Skin epidermis (tissue), 12 donors: ENCODE results near the gene KRT36.

Source experiments
- H3K27ac ChIP-seq, 21 experiments: fragments of 200-600 bp; sonication (generic) in 11 of 21; one replicate each; pipeline ENCODE4 v1.5.0; 2020; ENCODE audit warnings: mild to moderate bottlenecking in 3 of 21, inconsistent platforms in 2 of 21, moderate library complexity in 2 of 21
- H3K4me3 ChIP-seq, 7 experiments: fragments of 200-600 bp; sonication (generic) in 2 of 7; one replicate each; pipeline ENCODE4 v1.5.0; 2020; ENCODE audit warnings: inconsistent platforms in 2 of 7, mild to moderate bottlenecking in 2 of 7, moderate library complexity in 1 of 7

KRT36 gene

DNA sequence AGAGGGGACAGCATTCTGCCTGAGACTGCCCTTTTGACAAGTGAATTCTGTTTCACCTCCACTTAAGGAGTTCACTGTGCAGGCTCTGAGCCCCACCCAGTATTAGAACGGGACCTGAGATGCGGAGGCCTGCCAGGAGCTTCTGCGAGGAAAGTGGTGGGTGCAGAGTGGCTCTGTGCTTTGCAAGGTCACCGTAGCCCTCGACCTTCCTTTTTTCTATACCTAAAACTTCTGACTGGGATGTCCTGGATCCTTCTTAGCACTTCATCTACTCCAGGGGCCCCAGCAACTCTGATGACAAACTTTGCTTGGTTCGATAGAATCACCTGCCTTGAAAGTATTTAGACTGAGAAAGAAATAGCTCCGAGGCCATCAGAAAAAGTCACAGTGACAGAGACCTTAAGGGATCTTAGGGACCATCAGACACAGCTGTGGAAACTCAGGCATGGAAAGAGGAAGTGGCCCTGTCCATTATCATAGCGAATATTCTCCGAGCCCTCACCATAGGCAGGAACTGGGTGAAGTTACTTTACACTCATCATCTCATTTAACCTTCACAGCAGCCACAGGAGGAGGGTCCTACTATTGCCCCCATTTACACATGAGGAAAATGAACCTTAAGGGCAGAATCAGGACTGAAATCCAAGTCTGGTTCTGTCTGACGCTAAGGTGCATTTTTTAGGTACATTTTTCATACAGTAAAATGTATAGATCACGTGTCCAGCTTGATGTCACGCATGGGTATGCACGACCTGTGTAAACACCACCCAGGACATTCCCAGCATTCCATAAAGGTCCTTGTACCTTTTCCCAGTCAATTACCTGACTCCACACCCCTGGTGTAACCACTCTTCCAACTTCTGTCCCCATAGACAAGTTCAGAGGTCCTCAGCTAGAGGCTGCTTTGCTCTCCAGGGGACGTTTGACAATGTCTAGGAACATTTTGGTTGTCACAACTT, 16.4 kb upstream of the KRT36 start:
- H3K27ac ChIP-seq, result no peak overlapping the region
- no peak overlapping the region for H3K4me3 ChIP-seq

DNA sequence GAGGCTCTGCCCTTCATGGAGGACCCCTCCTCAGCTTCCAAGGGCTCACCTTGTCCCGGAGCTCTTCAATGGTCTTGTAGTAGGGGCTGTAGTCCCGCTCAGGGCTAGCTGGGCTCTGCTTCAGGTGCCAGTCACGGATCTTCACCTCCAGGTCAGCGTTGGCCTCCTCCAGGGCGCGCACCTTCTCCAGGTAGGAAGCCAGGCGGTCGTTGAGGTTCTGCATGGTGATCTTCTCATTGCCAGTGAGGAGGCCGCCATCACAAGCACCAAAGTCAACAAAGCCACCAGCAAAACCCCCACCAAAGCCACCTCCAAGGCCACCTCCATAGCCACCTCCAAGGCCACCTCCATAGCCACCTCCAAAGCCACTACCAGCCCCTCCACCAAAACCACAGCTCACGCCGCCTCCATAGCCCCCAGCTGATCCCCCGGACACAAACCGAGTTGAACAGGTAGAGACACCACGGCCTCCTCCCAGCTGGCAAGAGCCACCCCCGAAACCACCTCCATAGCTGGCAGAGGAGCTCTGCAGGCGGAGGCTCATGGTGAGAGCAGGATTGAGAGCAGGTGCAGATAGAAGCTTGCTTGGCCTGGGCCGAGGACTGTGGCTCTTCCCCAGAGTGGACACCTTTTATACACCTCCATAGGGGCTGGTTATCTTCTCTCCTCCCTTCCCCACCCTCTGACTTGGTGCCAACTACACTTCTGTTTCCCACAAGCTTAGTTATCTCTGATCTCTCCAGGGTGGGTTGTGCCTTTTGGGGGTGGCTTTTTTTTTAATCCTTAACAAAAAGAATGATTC, 15.5 kb upstream of the KRT36 start, which contains the start of gene KRT13:
Gene KRT13, minus strand, starts transcription at position 606 of the 802 bp plus-strand sequence. Its CDS starts 62 bp downstream, at position 544.
- Histone ChIP-seq H3K27ac (no peak within 1 kb of the TSS), H3K4me3 (no peak within 1 kb of the TSS)

DNA sequence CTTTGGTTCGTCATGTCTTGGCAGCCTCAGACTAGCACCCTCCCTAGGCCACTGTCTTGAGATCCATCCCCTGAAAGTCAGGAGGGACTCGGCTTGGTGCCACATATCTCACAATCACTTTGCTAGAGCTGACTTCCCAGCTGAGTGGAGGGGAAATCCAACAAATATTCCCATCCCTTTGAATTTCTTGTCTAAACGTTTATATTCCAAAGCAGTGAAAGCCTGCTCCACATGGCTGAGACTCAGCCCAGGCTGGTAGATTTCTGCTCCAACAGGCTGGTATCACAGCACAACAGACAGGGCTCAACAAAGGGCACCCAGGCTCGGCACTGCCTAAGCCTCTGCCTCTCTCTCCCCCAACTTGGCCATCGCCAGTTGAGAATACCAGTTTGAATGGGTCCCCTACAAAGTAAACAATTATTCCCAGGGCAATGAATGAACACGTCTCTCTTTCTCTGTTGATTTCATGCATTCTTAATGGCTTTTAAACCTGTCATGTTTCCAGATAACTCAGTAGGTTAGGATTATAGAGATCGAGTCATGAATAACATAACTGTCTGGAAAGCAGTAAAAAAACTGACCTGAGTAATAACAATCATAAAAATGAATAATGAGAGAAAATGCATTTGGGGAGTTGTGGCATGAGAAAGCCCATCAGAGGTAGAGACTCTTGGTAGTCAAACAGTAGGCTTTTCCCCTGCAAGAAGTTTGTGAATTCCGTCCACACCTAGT, 14.7 kb upstream of the KRT36 start:
- no peak overlapping the region for H3K27ac ChIP-seq
- no peak overlapping the region for H3K4me3 ChIP-seq

DNA sequence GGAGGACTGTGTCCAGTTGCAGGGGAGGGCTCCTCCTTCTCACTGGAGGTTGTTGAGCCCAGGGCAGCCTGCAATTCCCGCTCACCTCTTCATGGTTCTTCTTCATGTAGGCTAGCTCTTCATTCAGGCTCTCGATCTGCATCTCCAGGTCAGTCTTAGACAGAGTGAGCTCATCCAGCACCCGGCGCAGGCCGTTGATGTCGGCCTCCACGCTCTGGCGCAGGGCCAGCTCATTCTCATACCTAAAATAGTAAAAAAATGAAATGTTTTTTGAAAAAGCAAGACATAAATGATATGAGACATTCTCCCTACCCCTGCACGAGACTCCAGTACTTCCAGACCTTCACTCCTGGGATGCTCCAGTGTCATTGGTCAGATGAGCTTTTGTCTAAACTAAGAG, 13.5 kb upstream of the KRT36 start:
- Histone ChIP-seq H3K4me3 (no peak overlapping the region), H3K27ac (no peak overlapping the region)

DNA sequence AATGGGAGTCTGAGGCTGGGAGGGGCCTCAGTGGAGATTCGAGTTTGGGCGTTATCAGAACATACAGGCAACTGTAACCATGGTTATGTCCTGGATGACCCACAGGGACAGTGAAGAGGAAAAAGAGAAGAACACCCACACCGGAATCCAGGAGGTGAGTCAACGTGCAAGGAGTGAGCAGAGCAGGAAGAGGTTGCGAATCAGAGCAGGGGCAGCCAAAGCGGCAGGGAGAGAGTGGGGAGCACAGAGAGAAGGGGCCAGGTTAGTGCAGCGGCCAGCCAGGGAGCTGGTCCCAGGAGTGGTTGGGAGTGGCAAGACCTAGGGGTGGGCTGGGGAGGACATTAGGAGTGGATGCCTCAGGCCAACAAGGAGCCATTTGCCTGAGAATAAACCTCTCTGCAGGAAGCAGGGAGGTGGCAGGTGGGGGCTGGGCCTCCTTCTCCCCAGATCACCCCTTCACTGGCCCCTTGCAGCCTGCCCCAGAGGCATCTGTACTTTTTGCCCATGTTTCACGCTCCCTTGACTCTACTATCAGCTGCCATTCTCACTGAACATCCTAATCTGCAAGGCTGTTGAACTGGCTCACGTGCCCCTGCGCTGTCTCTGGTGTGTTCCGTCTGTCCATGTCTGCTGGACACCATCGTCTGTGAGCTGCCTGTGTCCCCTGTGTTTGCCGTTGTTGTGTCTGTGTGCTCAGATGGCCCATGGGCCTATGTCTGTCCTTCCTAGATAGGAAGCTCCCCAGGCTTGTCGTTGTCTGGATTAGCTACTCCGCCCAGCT, 10.6 kb upstream of the KRT36 start:
- H3K27ac ChIP-seq, result peak overlapping the region in 2 of 21 experiments; percentile 8 to 26

DNA sequence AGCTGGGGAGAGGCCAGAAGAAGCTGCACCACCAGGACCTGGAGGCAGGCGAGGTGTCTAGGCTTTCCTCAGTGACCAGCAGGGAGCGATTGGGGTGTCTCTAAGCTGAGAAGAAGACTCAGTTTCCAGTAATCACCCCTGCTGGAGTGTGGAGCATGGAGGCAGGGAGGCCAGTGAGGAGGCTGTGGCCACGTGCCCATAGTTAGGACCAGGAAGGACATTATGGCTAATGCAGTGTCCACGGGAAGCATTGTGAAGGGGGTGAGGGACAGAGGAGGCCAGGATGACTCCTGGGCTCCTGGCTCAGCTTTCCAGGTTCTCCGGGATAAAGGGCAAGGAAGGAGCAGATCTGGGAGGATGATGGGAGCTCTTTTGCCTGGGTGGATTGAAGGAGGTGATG, 10.0 kb upstream of the KRT36 start:
- Histone ChIP-seq H3K4me3 (no peak overlapping the region), H3K27ac (no peak overlapping the region)

More for the DNA sequence above, 10.6 kb upstream of the KRT36 start:
- H3K4me3 ChIP-seq, result no peak overlapping the region

DNA sequence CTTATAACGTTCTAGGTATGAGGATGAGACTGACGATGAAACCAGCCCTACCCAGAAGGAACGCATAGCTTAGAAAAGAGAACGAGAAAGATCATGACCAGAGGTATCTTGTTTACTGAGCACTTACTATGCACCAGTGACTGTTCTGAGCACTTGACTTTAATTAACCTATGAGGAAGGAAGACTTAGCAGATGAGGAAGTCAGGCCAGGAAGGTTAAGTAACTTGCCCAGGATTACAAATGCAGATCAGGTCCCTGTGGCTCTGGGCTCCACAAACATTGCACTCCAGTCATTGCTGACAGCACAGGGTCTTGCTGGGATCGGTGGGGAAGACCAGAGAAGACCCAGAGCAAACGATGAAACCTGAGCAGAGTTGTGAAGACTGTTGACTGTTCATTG, 8.6 kb upstream of the KRT36 start:
- H3K4me3 ChIP-seq, result no peak overlapping the region
- H3K27ac ChIP-seq, result peak overlapping the region in 4 of 21 experiments; percentile 1 to 70 (median 57)

DNA sequence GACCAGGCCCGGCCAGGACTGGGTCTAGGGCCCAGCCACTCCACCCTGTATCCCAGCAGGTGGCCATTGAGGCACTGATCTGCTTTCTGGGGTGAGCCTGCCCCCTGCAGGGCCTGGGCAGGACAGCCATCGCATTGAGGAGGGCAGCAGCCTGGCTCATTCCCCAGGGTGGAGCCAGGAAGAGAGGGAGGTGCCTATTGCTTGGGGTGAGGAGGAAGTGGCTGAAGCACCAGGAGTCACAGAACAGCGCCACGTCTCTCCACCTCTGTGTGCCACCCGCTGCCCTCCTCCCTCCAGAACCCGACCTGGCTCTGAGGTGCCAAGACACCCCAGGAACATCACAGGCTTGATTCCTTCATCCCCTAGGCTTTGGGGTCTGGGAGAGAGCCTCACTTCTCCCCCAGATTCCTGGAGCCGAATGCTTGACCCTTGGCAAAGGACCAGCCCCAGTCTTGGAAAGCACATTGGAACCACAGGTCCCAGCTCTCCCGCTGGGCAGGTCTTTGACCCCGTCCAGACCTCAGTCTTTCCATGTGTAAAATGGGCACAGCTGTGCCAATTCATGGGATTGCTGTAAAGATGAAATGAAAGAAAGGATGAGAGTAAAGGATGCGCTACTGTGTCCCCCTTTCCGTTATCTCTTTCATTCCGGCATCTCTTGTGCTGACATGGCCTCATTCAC, 7.2 kb upstream of the KRT36 start:
- no peak overlapping the region for H3K4me3 ChIP-seq
- H3K27ac ChIP-seq, result peak overlapping the region in 3 of 21 experiments; percentile 10 to 70 (median 35)

DNA sequence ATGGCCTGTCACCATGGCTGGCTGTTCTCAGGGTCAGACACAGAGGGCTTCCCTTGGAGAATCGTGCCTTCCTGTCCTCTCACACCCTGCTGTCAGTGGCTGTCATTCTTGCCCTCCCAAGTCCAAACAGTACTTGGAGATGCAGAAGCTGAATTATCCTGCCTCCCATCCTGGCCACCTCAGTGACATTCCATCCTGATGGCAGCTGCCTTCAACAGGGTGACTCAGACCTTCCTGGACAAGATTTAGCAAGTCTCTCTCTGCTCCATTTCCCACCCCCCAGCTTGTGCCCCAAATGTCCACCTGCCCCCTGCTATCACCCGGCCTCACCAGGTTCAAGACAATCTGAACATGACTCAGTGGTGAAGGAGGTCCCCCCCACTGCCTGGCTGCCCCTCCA, 4.8 kb upstream of the KRT36 start:
- Histone ChIP-seq H3K27ac (no peak overlapping the region), H3K4me3 (no peak overlapping the region)

DNA sequence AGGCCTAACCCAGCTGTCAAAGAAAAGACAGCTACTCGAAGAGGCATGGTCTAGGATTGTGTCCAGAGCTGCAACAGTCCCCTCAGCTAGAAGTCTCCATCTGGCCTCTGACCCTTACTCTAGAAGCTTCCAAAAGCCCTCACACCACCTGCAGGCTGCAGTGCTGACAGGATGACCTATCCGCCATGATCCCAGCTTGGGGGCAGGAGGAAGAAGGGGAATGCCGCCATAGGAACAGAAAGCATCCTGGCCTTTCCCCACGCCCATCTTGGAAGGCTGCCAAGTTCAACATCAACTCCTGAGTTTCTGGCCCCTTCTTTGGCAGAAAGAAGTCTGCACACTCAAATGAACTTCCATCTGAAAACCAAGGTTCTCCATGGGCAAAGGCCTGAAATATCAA, 3.1 kb upstream of the KRT36 start:
- Histone ChIP-seq H3K27ac (peak overlapping the region in 3 of 21 experiments; percentile 24 to 43 (median 26)), H3K4me3 (no peak overlapping the region)

DNA sequence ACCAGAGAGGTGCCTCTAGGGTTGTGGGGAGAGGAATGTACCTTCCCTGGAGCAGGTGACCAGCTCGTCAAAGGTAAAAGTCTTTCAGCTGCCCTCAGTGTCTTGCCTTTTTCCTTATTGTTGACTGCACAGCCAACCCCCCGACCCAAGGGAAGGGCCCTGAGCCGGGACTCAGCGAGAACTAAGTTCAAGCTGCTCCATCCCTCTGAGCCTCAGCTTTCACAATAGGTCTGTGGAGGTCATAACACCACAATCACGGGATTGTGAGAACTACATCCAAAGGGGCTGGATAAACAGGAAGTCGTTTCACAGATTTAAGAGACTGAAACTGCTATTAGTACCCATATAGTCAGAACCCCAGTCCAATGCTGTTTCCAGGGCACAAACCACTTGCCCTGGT, 2.6 kb upstream of the KRT36 start:
- no peak overlapping the region for H3K4me3 ChIP-seq
- peak overlapping the region in 1 of 21 experiments; percentile 43 for H3K27ac ChIP-seq

DNA sequence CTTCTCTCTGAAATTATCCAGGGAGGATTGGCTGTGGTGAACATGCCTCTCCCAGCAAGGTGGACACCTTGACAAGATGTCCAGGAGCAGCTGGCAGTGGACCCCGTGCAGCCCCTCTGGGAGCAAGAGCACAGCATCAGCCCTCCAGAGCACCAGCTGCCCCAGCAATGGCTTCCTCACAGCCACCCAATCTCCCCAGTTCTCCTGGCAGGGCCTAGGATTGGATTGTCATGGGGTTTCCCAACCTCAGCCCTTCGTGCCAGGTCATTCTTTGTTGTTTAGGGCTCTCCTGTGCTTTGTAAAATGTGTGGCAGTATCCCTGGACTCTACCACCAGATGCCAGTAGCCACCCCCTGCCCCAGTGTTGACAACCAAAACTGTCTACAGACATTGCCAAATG, 1.8 kb upstream of the KRT36 start:
- Histone ChIP-seq H3K27ac (no peak overlapping the region), H3K4me3 (no peak overlapping the region)

DNA sequence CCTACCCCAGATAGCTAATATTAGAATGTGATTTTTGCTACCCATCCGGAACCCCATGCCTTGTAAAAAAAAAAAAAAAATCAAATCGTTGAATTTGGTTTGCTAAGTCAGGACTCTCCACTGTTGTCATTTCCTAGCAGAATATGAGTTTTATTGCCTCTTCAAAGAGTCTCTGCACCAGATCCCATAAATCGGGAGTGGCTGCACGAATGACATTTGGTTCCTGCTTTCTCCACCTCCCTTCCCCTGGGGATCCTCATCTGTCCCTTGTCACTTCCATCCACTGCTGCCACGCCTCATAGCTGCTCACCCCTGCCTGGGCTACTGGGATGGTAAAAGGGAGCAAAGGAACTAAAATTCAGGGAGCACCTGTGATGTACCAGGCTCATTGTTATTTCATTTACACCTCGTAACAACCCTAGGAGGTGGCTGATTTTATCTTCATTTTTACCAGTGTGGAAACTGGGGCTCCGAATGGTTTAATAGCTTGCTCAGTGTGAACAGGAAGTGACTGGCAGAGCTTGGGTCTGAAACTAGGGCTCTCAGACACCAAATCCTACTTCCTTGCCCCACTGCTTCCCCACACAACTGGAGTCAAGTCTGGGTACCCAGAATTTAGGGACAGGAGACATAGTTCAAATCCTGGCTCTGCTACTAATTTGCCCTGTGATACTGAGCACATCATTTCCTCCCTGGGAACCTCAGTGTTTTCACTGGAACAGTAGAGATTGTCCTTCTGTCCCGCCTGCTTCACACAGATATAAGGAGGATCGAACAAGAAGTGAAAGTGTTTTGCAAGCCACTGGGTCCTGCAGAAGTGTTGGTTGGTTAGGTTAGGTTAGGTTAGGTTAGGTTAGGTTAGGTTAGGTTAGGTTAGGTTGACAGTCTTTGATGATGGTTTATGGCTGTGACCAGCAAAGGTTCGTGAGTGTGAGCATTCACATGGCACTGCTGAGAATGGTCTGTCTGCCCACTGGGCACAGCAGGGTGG, 585 bp upstream of the KRT36 start:
- H3K4me3 ChIP-seq, result no peak overlapping the region
- no peak overlapping the region for H3K27ac ChIP-seq

DNA sequence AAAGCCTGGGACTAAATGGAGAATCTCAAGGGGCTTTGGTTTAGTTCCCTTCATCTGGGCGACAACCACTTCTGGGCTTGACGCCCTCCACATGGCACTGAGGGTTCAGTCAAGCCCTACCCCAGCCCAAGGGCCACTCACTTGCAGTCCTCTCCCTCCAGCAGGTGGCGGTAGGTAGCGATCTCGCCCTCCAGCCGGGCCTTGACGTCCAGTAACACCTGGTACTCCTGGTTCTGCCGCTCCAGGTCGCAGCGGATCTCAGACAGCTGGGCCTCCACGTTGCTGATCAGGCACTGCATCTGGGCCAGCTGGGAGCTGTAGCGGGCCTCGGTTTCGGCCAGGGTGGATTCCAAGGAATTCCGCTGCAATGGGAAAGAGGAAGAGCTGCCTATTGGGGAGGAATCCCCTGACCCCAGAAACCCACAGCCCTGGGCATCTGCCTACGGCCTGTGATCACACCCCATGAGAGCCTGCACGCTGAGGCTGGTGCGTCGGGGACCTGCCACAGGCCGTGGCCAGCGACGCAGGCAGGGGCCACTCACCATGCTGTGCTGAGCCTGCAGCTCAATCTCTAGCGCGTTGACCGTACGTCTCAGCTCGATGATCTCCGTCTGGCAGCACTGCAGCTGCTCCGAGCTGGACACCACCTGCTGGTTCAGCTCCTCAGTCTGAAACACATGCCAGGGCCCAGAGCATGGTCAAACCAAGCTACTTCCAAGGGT, 2.7 kb downstream of the KRT36 start:
- Histone ChIP-seq H3K27ac (no peak overlapping the region), H3K4me3 (no peak overlapping the region)

DNA sequence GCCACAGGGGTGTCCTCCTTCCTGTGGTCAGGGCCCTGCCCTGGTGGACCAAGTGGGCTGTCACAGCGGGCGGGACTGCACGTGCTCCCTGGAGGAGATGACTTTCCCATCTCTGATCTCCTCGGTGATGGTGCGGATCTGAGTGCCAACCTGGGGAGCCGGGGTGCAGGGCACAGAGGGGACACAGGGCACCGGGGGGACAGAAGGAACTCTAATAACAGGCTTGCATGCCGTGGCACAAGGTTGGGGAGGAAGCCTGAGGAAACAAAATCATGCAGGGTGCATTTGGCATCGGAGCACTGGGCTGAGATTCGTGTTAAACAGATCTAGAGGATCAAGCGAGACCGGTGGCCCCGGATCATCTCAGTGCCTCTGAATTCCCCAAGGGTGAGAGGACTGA, 3.4 kb downstream of the KRT36 start:
- H3K4me3 ChIP-seq, result no peak overlapping the region

DNA sequence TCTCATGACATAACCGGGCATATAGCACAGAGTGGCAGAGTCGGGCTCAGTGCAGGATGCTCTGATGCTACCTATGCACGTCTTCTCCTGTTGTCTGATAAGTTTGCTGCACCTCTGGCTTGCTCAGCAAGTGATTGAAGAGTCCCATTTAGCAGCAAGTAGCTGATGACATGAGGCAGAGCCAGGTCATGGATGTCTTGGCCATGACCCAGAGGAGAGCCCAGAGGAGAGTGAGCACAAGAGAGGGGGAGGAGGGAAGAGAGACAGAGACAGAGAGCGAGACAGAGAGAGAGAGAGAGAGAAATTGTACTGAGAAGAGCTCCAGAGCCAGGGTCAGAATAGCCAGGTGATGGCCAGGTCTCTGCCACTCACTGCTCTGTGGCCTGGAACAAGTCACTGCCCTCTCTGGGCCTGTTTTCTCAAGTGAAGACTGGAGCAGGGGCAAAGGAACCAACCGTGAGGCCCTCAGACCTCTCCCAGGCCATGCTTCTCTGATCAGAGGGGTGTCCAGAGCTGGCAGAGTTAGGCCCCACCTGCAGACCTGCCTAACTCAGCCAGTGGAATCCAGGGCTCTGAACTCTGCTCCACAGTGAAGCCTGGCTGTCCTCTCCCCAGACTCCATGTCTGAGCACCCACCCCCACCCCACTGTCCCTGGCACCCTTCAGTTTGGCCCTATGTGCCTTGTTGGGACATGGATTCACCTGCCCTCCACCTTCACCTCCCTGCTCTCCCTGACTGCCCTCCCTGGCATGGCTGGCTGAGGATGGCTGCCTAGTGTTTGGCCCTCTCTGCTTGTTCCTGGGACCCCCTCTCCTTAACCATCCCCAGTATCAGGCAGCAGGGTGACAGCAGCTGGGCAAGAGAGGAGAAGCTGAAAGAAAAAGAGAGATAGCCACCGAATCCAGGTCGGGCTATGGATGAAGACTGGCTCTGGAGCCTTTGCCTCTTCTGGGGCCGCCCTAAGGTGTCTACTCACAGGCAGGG, 4.5 kb downstream of the KRT36 start:
- Histone ChIP-seq H3K27ac (no peak overlapping the region), H3K4me3 (no peak overlapping the region)

More for the DNA sequence above, 3.4 kb downstream of the KRT36 start:
- no peak overlapping the region for H3K27ac ChIP-seq
